GM12872 (cell line): ENCODE measurements around the gene GOLPH3L.

Experiments
- CTCF ChIP-seq: IDR thresholded peaks from 3 replicates; pipeline ENCODE4 v1.5.1; 2011; ENCODE audit warnings: low read depth, mild to moderate bottlenecking, low read length, moderate library complexity; ENCODE audit not compliant: insufficient read depth

Gene GOLPH3L

DNA sequence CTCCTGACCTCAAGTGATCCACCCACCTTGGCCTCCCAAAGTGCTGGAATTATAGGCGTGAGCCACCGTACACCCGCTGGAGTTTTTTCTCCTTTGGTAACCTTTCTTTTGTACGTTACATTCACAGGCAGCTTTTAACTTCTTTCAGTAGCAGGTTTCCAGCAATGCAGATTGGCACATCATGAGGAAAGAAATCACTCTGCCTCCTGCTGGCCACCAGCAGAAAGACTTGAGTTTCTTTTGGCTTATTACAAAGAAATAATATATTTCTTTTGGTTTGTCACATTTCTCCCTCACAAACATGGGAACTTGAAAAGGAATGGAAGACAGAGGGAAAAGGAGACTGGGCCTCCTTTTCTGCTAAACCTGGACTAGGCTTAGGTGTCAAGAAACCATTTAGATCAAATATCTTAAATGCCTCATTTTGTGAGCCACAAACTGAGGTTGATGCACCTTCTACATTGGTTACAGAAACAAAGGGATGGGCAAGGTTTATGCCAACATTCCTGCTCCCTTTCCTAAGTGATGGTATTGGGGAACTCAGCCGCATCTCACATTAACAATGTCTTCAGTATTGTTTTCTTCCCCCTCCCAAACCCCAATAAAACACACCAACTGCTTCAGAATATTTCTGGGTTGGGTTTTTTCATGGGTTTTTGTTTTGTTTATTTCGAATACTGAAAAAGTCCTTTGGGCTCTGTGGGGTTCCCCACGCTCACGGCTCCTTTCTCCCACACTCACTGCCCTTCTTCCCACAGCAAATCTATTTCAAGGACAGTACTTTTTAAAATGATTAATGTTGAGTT, 75.3 kb downstream of the GOLPH3L start:
- peak; percentile 74 for TF ChIP-seq CTCF

GRCh38 chr1:150620919-150621318, 76.0 kb downstream of the GOLPH3L start:
- no peak for TF ChIP-seq CTCF

DNA sequence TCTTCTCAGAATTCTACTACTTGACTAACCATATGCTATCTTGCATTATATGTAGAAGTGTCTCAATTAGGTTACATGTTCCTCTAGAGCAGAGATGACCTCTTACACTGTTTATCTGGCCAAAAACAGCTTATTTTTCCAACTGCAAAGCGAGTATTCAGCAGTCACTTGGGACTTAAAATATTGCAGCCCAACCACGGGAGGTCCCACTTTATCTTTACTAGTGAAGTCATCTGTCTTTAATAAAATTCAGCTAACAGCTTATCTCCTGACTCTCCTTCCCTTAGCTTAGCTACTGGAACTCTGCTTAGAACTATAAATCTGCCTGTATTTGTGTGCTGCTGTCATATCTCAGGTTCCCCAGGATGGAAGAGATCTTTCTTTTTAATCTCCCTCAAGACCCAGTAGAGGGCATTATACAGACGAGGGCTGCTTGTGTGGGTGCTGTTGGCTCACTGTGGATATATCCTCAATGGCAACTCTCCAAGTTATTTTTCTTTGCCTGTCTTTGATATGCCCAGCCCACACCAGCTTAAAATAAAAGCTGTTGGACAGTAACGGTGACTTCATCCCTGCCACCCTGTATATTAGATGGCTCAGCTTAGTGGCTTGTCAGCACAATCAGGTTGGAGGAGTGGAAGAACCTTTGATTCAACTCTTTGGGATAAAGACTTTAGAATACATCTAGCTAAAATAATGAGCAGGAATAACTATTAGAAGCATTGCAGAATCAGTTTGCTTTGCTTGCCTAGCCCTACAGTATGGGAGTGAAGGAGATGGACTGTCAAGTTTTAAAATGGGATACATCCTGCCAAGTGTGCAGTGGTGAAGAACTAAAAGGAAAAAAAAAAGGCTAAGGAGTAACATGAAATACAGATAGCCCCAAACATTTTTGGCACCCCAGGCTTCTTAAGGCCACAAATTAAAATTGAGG, 77.1 kb downstream of the GOLPH3L start:
- TF ChIP-seq CTCF: no peak

DNA sequence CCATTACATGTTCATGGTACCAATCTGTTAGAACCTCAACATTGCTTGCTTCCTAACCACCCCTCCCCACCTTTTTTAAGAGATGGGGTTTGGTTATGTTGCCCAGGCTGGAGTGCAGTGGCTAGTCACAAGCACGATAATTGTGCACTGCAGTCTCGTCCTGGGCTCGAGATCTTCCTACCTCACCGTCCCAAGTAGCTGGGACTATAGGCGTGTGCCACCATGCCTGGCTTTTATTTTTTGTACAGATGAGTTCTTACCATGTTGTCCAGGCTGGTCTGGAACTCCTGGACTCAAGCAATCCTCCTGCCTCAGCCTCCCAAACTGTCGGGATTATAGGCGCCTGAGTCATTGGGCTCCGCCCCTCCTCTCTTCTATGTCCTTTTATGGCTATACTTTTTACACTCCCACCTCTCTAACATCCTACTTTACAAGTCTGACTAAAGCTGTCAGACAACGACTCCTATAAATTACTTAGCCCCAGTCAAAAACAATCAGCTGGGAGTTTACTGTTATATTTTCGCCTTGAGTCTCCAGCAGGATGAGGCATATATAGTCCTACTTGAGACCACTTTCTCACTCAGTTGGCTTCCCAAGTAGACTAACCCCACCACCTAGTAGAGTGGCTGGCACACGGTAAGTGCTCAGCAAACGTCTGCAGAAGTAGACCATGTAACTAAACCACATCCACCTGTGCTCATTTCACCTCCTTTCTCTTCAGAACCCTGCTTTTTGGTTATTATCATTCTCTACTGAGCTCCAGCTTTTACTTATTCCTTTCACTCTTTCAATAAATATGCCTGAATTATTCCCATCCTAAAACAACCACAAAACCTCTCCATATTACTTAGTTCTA, 81.4 kb downstream of the GOLPH3L start:
- TF ChIP-seq CTCF: no peak

DNA sequence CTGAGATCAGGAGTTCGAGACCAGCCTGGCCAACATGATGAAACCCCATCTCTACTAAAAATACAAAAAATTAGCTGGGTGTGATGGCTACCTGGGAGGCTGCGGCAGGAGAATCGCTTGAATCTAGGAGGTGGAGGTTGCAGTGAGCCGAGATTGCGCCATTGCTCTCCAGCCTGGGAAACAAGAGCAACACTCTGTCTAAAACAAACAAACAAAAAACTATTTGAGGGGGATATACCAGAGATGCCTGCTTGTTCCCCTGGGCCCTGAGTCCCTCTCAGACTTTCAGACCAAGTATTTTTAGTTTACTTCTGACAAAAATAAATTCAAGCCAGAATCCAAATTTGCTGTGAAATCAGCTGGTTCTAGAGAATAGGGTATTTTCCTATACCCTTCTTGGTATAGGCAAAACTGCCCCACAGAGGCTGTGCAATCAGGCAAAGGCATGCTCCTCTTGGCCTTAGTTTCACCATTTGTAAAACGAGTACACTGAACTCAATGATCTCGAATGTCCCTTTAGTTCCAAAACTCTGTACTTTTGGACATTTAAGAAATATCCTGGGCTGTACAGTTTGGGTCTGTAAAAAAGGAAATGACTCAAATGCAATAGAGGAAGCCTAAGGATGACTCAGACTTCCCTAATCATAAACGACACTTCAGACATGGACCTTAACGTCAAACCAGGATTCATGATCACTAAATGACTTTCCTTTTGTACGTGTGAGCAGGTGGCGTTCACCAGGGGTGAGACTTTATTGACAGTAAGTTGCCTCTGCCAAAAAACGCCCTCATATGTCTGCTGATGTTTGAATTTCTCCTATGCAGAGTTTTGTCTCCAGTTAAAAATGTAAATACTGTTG, 83.7 kb downstream of the GOLPH3L start:
- TF ChIP-seq CTCF: no peak

DNA sequence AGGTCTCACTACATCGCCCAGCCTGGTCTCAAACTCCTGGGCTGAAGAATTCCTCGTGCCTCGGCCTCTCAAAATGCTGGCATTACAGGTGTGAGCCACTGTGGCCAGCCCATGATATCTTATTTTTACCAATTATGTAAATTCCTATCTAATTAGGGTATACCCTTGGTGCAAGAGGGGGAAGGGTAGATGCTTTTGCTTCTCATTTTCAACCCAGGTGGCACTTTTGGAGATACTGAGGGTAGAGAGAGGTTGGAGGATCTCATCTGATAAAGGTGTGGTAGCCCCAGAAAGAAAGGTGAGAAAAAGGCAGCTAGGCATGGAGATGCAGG, 85.0 kb downstream of the GOLPH3L start:
- no peak for TF ChIP-seq CTCF
